WI38 (cell line): Measurements from ENCODE around the gene RCAN3.

Experiments used
- H3K4me3 ChIP-seq: 2 replicates; pipeline ENCODE4 v1.5.1; 2011; ENCODE audit warnings: low read depth, mild to moderate bottlenecking, control low read depth, low read length
- TF ChIP-seq, protein P1 (sequence below): IDR thresholded peaks from 2 replicates; pipeline ENCODE4 v1.5.1; 2012; ENCODE audit warnings: low read depth, mild to moderate bottlenecking, control low read depth, low read length

RCAN3 gene

GRCh38 chr1:24503870-24504523 is 1.4 kb downstream of the RCAN3 start:
- H3K4me3 ChIP-seq: peak overlapping the region; percentile 70
- TF ChIP-seq, protein P1, sequence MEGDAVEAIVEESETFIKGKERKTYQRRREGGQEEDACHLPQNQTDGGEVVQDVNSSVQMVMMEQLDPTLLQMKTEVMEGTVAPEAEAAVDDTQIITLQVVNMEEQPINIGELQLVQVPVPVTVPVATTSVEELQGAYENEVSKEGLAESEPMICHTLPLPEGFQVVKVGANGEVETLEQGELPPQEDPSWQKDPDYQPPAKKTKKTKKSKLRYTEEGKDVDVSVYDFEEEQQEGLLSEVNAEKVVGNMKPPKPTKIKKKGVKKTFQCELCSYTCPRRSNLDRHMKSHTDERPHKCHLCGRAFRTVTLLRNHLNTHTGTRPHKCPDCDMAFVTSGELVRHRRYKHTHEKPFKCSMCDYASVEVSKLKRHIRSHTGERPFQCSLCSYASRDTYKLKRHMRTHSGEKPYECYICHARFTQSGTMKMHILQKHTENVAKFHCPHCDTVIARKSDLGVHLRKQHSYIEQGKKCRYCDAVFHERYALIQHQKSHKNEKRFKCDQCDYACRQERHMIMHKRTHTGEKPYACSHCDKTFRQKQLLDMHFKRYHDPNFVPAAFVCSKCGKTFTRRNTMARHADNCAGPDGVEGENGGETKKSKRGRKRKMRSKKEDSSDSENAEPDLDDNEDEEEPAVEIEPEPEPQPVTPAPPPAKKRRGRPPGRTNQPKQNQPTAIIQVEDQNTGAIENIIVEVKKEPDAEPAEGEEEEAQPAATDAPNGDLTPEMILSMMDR: no peak

- no peak overlapping the region for H3K4me3 ChIP-seq
- TF ChIP-seq, protein P1: no peak
Measured at GRCh38 chr1:24504560-24504959, 1.9 kb downstream of the RCAN3 start.

DNA sequence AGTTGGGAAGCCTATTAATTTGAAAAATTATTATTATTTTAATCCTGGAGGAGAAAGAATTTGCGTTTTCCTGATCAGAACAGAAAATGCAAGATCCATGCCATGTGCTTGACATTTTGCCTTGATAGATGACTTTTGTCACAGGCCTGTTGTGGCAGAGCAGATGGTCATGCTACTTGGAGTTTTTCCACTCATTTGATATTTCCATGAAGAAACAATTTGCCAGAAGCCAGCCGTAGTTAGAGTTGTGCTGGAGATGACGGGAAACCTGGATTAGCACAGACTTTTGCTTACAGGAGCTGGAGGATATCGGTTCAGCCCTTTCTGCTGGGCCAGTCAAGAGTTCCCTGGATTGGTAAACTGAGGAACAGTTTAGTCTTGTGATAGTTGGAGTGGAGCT is 3.2 kb downstream of the RCAN3 start:
- TF ChIP-seq, protein P1: no peak
- no peak overlapping the region for H3K4me3 ChIP-seq

DNA sequence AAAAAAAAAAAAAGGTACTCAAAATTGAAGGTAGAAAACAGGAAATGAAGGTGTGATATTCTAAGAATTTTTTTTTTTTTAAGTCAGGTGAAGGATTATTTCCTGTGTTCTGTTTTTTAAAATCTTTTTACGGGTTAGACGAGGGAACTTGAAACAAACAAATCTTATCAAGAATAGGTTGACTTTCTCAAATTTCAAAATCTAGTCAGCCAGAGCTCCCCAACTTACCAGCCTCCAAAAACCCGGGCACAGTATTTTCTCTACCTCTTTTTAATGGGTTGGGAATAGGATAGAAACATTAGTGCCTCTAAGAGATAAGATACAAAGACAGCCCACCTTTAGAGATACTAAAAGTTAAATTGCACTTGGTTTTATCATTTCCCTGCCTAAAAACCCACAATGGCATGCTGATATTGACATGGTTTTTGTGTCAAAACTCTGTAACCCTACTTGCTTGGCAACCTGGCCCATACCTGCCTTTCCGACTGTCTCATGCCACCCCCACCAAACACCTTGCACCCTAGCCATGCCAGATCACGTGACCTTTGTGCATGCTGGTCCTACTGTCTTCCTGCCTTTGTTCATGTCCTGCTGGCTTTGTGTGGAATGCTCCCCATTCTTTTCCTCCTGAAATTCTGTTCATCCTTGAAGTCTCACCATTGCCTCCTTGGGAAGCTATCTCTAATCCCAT is 4.2 kb downstream of the RCAN3 start:
- no peak overlapping the region for H3K4me3 ChIP-seq
- TF ChIP-seq, protein P1: no peak

DNA sequence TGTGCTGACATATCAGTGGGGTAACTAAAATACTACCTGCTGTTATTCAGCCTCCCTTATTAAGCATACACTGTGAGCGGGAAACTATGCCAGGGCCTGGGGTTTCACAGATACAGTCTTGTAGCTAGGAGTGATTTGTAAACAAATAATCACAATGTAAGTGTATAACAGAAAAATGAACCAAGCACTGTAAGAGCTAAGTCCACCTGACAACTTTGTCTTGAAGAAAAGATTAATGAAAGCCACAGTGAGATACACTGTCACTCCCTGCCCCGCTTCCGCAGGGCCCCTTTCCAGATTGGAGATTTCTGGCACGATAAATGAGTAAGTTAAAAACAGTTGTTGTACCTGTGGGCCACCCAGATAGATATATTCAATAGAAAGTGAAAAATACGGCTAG is 4.8 kb downstream of the RCAN3 start:
- TF ChIP-seq, protein P1: no peak
- H3K4me3 ChIP-seq: no peak overlapping the region

DNA sequence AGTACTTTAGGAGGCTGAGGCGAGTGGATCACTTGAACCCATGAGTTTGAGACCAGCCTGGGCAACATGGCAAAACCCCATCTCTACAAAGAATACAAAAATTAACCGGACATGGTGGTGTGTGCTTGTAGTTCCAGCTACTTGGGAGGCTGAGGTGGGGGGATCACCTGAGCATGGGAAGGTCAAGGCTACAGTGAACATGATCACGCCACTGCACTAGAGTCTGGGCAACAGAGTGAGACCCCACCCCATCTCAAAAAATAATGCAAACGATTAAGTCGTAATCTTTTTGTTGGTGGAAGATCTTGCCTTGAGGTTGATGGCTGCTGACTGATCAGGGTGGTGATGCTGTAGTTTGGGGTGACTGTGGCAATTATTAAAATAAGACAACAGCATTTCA is 6.3 kb downstream of the RCAN3 start:
- TF ChIP-seq, protein P1: no peak
- H3K4me3 ChIP-seq: no peak overlapping the region

DNA sequence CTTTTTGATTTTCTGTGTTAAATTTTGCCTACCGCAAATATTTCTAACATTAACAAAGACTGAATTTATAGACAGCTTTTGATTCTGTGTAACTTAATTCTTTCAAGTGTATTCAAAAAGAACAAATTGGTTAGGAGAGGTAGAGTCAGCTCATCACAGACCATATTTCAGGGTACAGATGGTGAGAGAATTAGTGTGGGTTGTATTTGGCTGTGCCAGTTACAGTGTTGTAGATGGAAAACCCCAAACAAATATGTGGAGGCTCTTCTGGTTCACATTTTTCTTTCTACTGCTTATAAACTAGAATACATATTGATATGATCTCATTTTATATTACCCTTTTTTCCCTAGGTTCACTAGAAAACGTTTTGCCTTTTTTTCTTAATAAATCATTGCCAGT is 11.1 kb downstream of the RCAN3 start:
- H3K4me3 ChIP-seq: no peak overlapping the region
- TF ChIP-seq, protein P1: no peak
